Globus pallidus (tissue), 1 donor: ENCODE measurements around the gene CACNA2D1.

Experiments used
- DNase-seq: peaks from one replicate; pipeline ENCODE4 v3.0.0-alpha.2; 2015; ENCODE audit warnings: low spot score

The CACNA2D1 gene

GRCh38 chr7:82230811-82231581 is 212.6 kb downstream of the CACNA2D1 start:
- DNase-seq: peak; percentile 56

DNA sequence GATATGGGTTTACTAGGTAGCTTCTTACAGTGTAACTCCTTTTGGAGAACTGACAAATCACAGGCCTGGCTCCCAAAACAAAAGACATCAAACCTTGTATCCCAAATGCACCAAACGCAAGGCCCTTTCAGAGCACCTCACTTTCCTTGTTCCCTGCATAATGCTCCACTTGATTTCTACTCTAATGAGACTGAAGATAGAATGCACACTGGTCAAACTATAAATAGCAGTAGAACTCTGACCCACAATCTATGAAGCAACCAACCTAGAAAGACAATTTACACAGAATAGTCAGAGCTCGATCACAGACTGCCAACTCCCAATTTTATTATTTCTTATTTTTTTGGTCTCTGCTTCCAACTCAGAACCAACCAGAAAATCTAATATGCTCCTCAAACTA is 214.4 kb downstream of the CACNA2D1 start:
- no peak for DNase-seq

GRCh38 chr7:82226191-82226590 is 217.4 kb downstream of the CACNA2D1 start:
- DNase-seq: no peak

DNA sequence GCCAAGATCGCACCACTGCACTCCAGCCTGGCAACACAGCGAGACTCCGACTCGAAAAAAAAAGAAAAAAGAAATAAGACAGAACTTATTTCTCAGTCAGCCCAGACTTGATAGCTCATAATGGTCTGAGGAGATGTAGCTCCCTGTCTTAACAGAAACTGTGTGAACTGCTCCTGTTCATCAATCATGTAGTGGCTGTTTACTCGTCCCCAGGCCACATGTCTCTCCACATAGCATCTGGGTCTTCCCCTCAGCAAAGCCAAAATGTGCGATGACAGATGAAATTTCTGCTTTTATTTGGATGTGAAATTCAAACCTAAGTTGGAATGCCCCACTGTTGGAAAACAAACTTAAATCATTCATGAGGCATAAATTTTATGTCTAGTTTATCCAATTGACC is 219.0 kb downstream of the CACNA2D1 start:
- no peak for DNase-seq

DNA sequence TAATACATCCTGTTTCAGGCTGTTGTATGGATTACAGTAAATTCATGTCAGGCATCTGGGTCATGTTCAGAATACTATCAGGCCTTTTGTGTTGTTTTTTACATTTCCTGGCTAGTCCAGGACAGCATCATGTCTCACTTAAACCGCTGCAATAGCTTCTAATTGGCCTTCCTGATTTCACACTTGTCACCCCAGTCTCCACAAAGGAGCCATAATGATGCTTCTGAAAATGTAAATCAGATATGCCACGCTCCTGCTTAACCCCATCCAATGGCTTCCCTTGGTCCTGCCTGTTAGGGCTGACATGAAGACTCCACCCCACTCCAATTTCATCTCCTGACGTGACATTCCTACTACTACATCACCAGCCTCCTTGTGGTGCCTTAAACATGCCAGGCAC is 220.0 kb downstream of the CACNA2D1 start:
- no peak for DNase-seq

- DNase-seq: no peak
Measured at GRCh38 chr7:82221152-82221674, 222.4 kb downstream of the CACNA2D1 start.

DNA sequence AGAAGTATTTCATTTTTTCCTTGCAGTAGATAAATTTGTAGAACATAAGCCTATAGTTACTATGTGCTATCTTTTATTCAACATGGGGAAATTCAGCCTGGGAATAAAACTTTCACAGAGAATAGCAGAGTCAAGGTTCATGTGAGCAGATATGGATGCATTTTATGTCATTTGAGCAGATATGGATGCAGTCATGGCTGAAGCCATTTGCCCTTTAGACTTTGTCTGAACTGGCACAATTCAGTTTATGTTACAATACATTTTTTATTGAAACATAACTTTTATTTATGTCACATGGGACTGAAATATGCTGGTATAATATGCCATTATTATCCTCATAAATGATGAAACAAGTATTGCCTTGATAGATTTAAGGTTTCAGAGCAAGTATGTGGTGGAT is 231.1 kb downstream of the CACNA2D1 start:
- DNase-seq: no peak

DNA sequence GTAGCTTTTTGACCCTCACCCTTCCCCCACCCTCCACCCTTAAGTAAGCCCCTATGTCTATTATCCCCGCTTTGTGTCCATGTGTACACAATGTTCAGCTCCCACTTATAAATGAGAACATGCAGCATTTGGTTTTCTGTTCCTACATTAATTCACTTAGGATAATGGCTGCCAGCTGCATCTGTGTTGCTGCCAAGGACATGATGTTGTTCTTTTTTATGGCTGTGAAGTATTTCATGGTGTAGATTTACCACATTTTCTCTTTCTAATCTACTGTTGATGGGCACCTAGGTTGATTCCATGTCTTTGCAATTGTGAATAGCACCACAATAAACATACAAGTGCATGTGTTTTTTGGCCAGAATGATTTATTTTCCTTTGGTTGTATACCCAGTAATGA is 232.2 kb downstream of the CACNA2D1 start:
- no peak for DNase-seq

DNA sequence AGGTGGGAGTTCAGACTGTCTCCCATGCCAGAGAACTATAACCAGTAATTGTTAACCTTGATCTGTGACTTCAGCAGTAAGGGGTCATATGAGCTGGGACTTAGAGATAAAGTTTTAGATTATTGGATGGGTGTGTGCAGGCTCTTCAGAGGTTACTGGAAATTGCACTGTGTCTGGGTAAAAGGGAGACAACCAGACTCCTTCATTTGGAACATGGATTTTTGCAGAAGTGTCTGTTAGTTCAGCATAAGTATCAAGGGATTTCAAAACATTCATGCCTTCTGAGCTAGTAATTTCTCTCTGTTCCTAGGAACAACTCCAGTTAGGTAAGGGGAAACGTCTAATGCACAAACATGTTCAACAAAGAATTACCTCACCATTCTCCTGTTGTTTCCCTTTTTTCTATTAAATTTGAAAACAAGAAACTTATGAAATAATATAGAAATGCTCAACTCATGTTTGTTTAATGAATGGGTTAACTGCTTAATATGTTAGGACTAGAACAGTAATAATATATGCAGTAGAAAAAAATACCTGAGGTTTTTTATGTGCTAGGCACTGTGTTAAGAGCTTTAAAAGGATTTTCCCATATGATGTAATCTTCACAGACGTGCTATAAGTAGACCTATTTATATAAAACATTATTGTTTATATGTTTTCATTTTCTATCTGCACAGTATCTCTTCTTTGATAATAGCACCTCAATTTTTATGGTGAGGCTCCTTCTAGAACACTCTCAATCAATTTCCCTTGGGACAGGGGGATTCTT is 233.0 kb downstream of the CACNA2D1 start:
- no peak for DNase-seq

GRCh38 chr7:82209179-82209747 is 234.3 kb downstream of the CACNA2D1 start:
- no peak for DNase-seq

GRCh38 chr7:82204694-82205093 is 238.9 kb downstream of the CACNA2D1 start:
- DNase-seq: no peak

DNA sequence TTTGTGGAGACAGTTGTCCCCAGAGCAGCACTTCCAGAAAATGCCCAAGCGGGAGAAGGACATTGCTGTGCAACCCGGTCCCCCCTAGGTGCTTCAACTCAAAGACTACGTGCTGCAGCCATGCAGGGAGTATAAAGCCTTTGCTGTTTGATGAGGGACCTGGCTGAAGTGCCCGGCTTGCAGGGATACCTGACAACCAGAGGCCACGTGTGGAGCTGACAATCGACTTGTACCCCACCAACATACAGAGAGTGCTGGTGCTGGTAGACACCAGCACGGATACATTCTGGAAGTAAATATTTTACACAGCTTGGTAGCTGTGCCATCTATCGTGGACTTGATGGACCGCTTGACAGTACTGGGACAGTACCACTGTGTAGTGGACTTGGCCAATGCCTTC is 240.6 kb downstream of the CACNA2D1 start:
- DNase-seq: no peak

DNA sequence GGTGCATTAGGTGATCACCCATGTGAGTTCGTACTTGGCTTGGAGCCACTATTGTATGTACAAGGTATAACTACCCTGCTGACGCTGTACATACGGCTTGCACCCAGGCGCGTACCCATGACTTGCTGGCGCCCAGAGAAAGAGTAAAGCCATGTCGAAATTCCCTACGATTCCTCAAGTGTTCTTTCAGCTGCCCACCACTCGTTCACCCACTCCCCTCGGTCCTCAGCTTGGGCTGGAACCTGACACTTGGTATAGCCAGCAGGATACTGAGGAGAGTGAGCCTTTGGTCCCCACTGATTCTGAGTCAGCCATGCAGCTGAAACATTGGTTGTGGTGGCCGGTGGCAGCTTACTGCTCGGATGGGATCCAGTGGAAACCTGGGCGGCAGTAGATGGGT is 241.5 kb downstream of the CACNA2D1 start:
- no peak for DNase-seq

GRCh38 chr7:82200601-82201000 is 243.0 kb downstream of the CACNA2D1 start:
- DNase-seq: no peak

GRCh38 chr7:82194016-82194643 is 249.4 kb downstream of the CACNA2D1 start:
- no peak for DNase-seq

GRCh38 chr7:82188636-82189035 is 254.9 kb downstream of the CACNA2D1 start:
- no peak for DNase-seq

DNA sequence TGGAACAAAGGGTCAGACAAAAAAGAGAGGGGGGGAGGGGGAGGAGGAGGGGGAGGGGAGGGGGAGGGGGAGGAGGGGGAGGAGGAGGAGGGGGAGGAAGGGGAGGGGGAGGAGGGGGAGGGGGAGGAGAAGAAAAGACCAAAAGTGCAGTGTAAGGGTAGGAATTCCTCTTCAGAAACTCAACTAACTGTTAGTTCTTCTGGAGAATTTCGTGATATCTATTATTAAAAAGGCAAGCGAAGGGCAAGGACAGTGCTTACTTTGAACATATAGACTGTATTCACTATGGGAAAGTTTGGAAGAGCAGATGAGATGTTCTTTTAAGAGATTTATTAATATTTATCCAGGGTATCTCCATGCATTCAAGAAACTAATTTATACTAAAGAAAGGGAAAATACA is 258.1 kb downstream of the CACNA2D1 start:
- DNase-seq: no peak

DNA sequence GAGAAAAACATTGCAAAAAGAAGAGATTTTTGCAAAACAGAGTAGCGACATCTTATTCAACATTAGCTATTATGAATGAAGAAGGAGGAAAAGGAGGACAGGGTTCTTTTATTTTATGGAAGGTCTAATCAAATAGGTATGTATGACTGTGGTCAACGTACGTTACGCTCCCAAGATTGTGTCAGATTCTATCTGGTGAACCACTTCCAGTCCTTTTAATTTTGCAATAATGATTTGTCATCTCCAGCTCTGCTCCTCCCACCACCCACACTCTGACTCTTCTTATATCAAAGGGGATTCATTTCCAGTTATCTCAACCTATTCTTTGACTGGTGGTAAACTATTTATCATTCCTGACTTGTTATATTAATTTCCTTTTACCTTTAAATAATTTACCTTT is 259.9 kb downstream of the CACNA2D1 start:
- DNase-seq: no peak

- DNase-seq: no peak
Measured at GRCh38 chr7:82179311-82179710, 264.3 kb downstream of the CACNA2D1 start.

- no peak for DNase-seq
Measured at GRCh38 chr7:82175319-82175718, 268.3 kb downstream of the CACNA2D1 start.

GRCh38 chr7:82173400-82174021 is 270.1 kb downstream of the CACNA2D1 start:
- no peak for DNase-seq

- no peak for DNase-seq
Measured at GRCh38 chr7:82172881-82173280, 270.7 kb downstream of the CACNA2D1 start.
